GM10266 (cell line): ENCODE data around the gene MAGOH.

Source experiments
- DNase-seq: peaks from one replicate; pipeline ENCODE4 v3.0.0; 2012; ENCODE audit errors: extremely low spot score
- CTCF ChIP-seq: IDR thresholded peaks from 2 replicates; pipeline ENCODE4 v1.5.1; 2012; ENCODE audit warnings: mild to moderate bottlenecking, low read depth; ENCODE audit not compliant: control insufficient read depth, insufficient read depth; ENCODE audit errors: missing control alignments

Gene MAGOH

GRCh38 chr1:53183095-53183990 is 55.0 kb downstream of the MAGOH start:
- DNase-seq: no peak
- no peak for TF ChIP-seq CTCF

GRCh38 chr1:53182716-53183094 is 55.6 kb downstream of the MAGOH start:
- DNase-seq: no peak
- no peak for TF ChIP-seq CTCF

GRCh38 chr1:53182111-53182593 is 56.2 kb downstream of the MAGOH start:
- TF ChIP-seq CTCF: peak; percentile 88
- DNase-seq: peak; percentile 82

GRCh38 chr1:53180951-53181350 is 57.4 kb downstream of the MAGOH start:
- DNase-seq: no peak
- TF ChIP-seq CTCF: no peak

- TF ChIP-seq CTCF: no peak
- no peak for DNase-seq
These were observed 58.1 kb downstream of the MAGOH start for GRCh38 chr1:53180226-53180625.
